ENCODE results near the gene NFIC. TPM values are rescaled to one million over a fixed set of nuclear protein-coding genes. Genes with fewer than 3 reads are reported as not detected.

The NFIC gene
- total and polyA plus RNA-seq, 4 donors: 40.4 to 208 (median 49.8) TPM

GRCh38 chr19:3455960-3456601, 89.7 kb downstream of the NFIC start:
- no peak overlapping the region for H3K27ac ChIP-seq (ENCODE audit: low read depth in 1 of 2, low read length in 1 of 2)
- WGBS, 2 donors: 89% methylated on average over 37 of the region's 37 CpGs

GRCh38 chr19:3456925-3457527, 90.6 kb downstream of the NFIC start:
- WGBS, 2 donors: 83 to 84% methylated on average over 18 of the region's 18 CpGs
- DNase-seq (no peak), ATAC-seq (ENCODE audit: insufficient read depth, low FRiP score) (no peak)
- Histone ChIP-seq H3K27me3 (ENCODE audit: control insufficient read depth in 3 of 3, insufficient read depth in 3 of 3, low read length in 2 of 3) (no peaks in the 10 kb centered on the region), H3K9me3 (ENCODE audit: control insufficient read depth in 4 of 4, insufficient read depth in 3 of 4, low read length in 3 of 4) (peaks cover 0 to 2% (median 0%) of the 10 kb centered on the region in 4 donors), H3K9ac (ENCODE audit: insufficient read depth in 1 of 2, low read length in 2 of 2) (no peak overlapping the region), H3K4me3 (no peak overlapping the region), H3K27ac (ENCODE audit: low read depth in 1 of 2, low read length in 1 of 2) (peak overlapping the region; percentile 68 to 89), H3K4me1 (ENCODE audit: control insufficient read depth in 5 of 5, insufficient read depth in 5 of 5, low read length in 5 of 5) (peaks cover 0 to 37% (median 9%) of the 10 kb centered on the region in 5 donors), H3K36me3 (ENCODE audit: control insufficient read depth in 4 of 4, insufficient read depth in 4 of 4, low read length in 4 of 4) (peaks cover 16 to 59% (median 20%) of the 10 kb centered on the region in 4 donors)
- TF ChIP-seq, protein P1, sequence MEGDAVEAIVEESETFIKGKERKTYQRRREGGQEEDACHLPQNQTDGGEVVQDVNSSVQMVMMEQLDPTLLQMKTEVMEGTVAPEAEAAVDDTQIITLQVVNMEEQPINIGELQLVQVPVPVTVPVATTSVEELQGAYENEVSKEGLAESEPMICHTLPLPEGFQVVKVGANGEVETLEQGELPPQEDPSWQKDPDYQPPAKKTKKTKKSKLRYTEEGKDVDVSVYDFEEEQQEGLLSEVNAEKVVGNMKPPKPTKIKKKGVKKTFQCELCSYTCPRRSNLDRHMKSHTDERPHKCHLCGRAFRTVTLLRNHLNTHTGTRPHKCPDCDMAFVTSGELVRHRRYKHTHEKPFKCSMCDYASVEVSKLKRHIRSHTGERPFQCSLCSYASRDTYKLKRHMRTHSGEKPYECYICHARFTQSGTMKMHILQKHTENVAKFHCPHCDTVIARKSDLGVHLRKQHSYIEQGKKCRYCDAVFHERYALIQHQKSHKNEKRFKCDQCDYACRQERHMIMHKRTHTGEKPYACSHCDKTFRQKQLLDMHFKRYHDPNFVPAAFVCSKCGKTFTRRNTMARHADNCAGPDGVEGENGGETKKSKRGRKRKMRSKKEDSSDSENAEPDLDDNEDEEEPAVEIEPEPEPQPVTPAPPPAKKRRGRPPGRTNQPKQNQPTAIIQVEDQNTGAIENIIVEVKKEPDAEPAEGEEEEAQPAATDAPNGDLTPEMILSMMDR (IDR thresholded peaks at IDR 0.05; ENCODE audit: control extremely low read depth, extremely low read depth): no peak

More at GRCh38 chr19:3455960-3456601, 89.7 kb downstream of the NFIC start:
- Histone ChIP-seq H3K27me3 (ENCODE audit: control insufficient read depth in 3 of 3, insufficient read depth in 3 of 3, low read length in 2 of 3) (no peaks in the 10 kb centered on the region), H3K4me1 (ENCODE audit: control insufficient read depth in 5 of 5, insufficient read depth in 5 of 5, low read length in 5 of 5) (peaks cover 0 to 41% (median 9%) of the 10 kb centered on the region in 5 donors), H3K9ac (ENCODE audit: insufficient read depth in 1 of 2, low read length in 2 of 2) (no peak overlapping the region), H3K36me3 (ENCODE audit: control insufficient read depth in 4 of 4, insufficient read depth in 4 of 4, low read length in 4 of 4) (peaks cover 16 to 60% (median 21%) of the 10 kb centered on the region in 4 donors), H3K9me3 (ENCODE audit: control insufficient read depth in 4 of 4, insufficient read depth in 3 of 4, low read length in 3 of 4) (peaks cover 0 to 2% (median 0%) of the 10 kb centered on the region in 4 donors), H3K4me3 (no peak overlapping the region)
- DNase-seq (no peak), ATAC-seq (ENCODE audit: insufficient read depth, low FRiP score) (no peak)
- TF ChIP-seq, protein P1 (IDR thresholded peaks at IDR 0.05; ENCODE audit: control extremely low read depth, extremely low read depth): no peak

DNA sequence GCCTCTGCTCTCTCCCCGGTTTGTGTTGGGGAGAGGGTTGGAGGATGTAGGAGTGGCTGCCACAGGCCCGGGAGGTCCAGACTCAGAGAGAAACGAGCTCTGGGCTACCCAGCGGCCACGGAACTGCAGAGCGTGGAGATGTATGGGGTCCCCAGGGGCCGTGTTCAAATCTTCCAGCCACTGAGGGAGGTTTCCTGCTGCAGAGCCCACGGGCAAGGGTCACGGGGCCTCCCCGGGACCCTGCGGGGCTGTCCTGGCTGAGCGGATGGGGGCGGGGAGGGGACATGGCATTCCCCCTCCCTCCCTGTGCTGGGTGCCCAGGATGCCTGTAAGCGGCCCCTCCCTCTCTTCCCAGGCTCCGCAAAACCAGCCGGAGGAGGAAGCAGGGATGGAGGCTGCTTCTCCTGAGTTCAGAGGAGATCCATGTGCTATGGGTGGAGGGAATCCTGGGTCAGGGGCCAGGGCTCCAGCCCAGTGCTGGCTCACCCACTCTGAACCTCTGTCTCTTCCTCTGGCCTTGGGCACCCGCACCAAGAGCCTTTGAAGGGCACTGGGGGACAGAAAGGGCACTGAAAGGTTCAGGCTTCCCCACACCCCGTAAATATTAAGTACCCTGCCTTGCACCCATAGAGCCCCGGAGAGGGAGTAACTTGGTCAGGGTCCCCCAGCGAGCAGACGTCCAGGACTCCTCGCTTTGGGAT, 91.3 kb downstream of the NFIC start:
- H3K9me3 ChIP-seq (ENCODE audit: control insufficient read depth in 4 of 4, insufficient read depth in 3 of 4, low read length in 3 of 4): peaks cover 0 to 2% (median 0%) of the 10 kb centered on the region in 4 donors
- H3K36me3 ChIP-seq (ENCODE audit: control insufficient read depth in 4 of 4, insufficient read depth in 4 of 4, low read length in 4 of 4): peaks cover 14 to 56% (median 18%) of the 10 kb centered on the region in 4 donors
- peak in 2 of 3 donors; percentile 43 to 47 for DNase-seq
- H3K4me1 ChIP-seq (ENCODE audit: control insufficient read depth in 5 of 5, insufficient read depth in 5 of 5, low read length in 5 of 5): peaks cover 0 to 38% (median 9%) of the 10 kb centered on the region in 5 donors
- no peaks in the 10 kb centered on the region for H3K27me3 ChIP-seq (ENCODE audit: control insufficient read depth in 3 of 3, insufficient read depth in 3 of 3, low read length in 2 of 3)
- ATAC-seq (ENCODE audit: insufficient read depth, low FRiP score): no peak
- H3K27ac ChIP-seq (ENCODE audit: low read depth in 1 of 2, low read length in 1 of 2): peak overlapping the region; percentile 68 to 89
- no peak overlapping the region for H3K9ac ChIP-seq (ENCODE audit: insufficient read depth in 1 of 2, low read length in 2 of 2)
- WGBS, 2 donors: 58 to 66% methylated on average over 20 to 22 of the region's 22 CpGs
- TF ChIP-seq, protein P1 (IDR thresholded peaks at IDR 0.05; ENCODE audit: control extremely low read depth, extremely low read depth): no peak
- no peak overlapping the region for H3K4me3 ChIP-seq
